ENCODE measurements around the gene CRCP.
A peak's percentile ranks its signal among the peaks of the same experiment; 100 is the strongest.
"Not testable (repeated sequence)": the region's sequence is repeated elsewhere in the genome, so short reads cannot be mapped to it uniquely, and the experiment has no call there.

Gene CRCP

DNA sequence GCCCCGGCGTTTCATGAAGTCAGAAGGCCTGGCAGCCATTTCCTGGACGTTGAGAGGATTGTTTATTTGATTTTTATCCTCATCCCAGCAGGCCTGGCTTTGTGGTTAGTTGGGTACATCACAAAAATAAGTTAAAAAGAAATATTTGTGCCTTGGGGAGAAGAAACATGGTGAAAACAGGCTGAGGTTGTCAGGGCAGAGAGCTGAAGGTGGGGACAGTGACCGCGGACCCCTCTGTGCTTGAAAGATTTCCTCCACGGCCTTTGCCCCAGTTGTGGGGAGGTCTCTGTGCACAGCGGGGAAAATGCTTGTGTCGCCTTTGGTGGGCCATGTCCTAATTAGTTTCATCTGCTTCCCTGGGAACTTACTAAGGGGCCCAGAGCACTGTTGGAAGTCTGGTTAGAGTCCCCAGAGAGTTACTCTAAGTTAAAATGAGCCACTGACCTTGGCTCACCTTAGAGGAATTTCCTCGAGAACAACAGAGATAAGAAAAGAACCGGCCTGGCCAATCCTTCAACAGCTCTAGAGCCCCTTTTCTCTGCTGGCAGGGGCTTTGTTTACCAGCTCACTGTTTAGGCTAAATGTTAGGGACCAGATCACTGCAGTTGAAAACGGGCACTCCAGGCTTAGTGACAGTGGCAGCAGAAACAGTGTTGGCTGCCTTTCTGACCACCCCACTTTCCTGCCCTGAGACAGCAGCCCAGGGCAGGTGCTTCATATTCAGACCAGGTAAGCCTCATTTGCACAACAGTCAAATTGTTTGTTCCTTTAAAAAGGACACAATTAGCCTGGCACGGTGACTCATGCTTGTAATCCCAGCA is 37.9 kb downstream of the CRCP start:
- TF ChIP-seq, protein P1, sequence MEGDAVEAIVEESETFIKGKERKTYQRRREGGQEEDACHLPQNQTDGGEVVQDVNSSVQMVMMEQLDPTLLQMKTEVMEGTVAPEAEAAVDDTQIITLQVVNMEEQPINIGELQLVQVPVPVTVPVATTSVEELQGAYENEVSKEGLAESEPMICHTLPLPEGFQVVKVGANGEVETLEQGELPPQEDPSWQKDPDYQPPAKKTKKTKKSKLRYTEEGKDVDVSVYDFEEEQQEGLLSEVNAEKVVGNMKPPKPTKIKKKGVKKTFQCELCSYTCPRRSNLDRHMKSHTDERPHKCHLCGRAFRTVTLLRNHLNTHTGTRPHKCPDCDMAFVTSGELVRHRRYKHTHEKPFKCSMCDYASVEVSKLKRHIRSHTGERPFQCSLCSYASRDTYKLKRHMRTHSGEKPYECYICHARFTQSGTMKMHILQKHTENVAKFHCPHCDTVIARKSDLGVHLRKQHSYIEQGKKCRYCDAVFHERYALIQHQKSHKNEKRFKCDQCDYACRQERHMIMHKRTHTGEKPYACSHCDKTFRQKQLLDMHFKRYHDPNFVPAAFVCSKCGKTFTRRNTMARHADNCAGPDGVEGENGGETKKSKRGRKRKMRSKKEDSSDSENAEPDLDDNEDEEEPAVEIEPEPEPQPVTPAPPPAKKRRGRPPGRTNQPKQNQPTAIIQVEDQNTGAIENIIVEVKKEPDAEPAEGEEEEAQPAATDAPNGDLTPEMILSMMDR (IDR thresholded peaks at IDR 0.05), result no peak
- no peak for TF ChIP-seq ZFX (IDR thresholded peaks at IDR 0.05; ENCODE audit: borderline replicate concordance)
- no peak overlapping the region for H3K27ac ChIP-seq

DNA sequence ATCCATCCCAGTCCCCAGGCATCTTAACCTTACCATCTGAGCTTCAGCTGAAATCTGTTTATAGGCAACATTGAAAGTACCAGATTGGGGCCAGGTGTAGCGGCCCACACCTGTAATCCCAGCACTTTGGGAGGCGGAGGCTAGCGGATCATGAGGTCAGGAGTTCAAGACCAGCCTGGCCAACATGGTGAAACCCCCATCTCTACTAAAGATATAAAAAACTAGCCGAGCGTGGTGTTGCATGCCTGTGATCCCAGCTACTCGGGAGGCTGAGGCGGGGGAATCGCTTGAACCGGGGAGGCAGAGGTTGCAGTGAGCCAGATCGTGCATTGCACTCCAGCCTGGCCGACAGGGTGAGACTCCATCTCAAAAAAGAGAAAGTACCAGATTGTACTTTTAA is 39.0 kb downstream of the CRCP start:
- TF ChIP-seq, protein P1 (IDR thresholded peaks at IDR 0.05), result no peak
- TF ChIP-seq ZFX (IDR thresholded peaks at IDR 0.05; ENCODE audit: borderline replicate concordance), result no peak
- no peak overlapping the region for H3K27ac ChIP-seq

DNA sequence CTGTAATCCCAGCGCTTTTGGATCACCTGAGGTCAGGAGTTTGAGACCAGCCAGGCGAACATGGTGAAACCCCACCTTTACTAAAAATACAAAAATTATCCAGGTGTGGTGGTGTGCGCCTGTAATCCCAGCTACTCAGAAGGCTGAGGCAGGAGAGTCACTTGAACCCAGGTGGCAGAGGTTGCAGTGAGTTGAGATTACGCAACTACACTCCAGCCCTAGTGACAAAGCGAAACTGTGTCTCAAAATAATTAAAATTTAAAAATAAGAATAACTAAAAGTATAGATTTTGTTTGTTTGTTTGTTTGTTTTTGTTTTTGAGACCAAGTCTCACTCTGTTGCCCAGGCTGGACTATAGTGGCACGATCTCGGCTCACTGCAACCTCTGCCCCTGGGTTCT is 41.4 kb downstream of the CRCP start:
- H3K27ac ChIP-seq, result not testable (repeated sequence)

DNA sequence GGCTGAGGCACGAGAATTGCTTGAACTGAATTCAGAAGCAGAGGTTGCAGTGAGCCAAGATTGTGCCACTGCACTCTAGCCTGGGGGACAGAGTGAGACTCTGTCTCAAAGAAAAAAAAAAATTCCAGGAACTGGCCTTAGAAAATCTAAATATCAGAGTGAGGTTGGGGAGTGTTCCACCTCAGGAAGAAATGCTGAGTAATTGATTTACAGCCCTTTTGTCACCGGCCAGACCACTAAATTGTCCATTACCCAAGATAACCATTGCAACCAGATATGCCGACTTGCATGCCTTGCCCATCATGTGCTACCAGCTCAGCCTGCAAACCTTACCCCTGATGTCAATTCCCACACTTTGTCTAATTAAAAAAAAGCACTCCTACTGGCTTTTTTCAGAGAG is 42.4 kb downstream of the CRCP start:
- 0 out of 2 replicates have a peak overlapping the region, but pooled peaks have one; percentile 3 for H3K27ac ChIP-seq
- TF ChIP-seq, protein P1 (IDR thresholded peaks at IDR 0.05), result no peak
- no peak for TF ChIP-seq ZFX (IDR thresholded peaks at IDR 0.05; ENCODE audit: borderline replicate concordance)

DNA sequence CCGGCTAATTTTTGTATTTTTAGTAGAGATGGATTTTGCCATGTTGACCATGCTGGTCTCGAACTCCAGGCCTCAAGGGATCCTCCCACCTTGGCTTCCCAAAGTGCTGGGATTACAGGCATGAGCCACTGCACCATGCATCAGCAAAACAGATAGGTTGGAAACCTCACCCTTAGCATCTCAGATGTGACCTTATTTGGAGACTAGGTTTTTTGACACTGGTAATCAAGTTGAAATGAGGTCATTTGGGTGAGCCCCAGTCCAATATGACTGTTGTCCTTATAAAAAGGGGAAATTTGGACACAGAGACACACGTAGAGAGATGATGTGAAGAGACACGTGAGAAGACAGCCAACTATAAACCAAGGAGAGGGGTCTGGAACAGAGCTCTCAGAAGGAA is 48.0 kb downstream of the CRCP start:
- no peak overlapping the region for H3K27ac ChIP-seq
- no peak for TF ChIP-seq ZFX (IDR thresholded peaks at IDR 0.05; ENCODE audit: borderline replicate concordance)
- TF ChIP-seq, protein P1 (IDR thresholded peaks at IDR 0.05), result no peak

DNA sequence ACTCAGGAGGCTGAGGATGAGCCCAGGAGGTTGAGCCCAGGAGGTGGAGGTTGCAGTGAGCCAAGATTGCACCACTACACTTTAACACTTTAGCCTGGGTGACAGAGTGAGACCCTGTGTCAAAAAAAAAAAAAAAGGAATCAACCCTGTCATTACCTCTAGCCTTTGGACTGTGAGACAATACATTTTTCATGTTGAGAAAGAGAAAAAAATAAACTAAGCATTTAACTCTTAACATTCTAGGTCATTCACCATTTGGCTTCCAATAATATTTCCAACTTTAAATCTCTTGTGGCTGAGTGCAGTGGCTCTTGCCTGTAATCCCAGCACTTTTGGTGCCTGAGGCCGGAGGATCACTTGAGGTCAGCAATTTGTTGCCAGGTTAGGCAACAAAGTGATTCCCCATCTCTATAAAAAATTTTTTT is 48.6 kb downstream of the CRCP start:
- TF ChIP-seq, protein P1 (IDR thresholded peaks at IDR 0.05), result no peak
- TF ChIP-seq ZFX (IDR thresholded peaks at IDR 0.05; ENCODE audit: borderline replicate concordance), result no peak
- H3K27ac ChIP-seq, result no peak overlapping the region

DNA sequence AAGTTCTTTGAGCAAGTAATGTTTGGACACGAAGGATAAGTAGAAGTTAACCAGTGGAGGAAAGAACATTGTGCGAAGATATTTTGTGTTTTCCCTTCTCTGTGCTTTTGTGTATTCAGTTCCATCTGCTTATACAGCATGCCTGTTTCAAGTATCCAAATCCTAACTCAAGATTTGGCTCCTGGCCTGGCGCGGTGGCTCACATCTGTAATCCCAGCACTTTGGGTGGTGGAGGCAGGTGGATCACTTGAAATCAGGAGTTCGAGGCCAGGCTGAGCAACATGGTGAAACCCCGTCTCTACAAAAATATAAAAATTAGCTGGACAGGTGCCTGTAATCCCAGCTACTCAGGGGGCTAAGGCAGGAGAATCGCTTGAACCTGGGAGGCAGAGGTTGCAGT is 49.7 kb downstream of the CRCP start:
- TF ChIP-seq, protein P1 (IDR thresholded peaks at IDR 0.05), result no peak
- no peak for TF ChIP-seq ZFX (IDR thresholded peaks at IDR 0.05; ENCODE audit: borderline replicate concordance)
- no peak overlapping the region for H3K27ac ChIP-seq
